ENCODE data around the gene PTH.

DNA sequence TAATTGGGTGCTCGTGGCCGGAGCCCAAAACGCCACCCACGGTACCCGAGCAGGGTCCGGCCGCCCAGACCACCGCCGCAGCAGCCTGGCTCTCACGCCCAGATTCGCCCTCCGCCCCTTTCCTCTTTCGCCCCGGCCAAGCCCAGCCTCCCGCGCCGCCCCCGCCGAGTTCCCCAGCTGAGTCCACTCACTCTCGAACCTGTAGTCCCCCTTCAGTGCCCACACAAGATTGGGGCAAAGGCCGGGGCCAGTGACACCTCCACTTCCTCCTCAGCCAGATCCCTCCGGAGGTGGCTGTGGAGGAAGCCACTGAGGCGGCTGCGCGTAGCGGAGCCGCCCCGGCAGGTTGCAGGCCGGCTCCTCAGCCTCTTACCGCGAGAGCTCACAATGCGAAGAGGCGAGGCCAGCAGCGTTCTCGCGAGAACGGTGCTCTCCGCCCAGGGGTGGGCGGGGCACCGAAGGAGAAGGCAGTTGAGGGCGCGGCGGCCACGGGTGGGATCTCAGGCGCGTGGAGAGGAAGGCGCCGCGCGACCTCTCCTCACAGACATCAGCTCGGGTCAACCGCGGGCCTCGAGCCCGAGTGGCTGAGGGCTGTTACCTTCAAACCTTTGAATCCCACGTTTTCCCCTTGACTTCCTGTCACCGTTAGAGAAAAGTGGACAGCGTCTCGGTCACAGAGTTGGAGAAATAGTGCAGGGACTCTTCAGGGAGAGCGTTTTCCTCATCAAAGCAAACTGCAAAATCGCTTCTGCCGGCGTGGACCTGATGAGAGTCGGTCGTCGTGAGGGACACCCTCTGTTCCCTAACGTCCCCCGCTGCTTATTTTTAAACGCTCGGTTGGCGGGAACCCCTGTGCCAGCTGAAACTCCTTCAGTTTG is 32.7 kb downstream of the PTH start, which contains the start of gene BTBD10:
- TF ChIP-seq GATA2 (IDR thresholded peaks at IDR 0.05; ENCODE audit: insufficient read depth, insufficient read length, low read depth, low read length) (no peak), EZH2 (IDR thresholded peaks at IDR 0.05; ENCODE audit: borderline replicate concordance, low read depth, low read length, severe bottlenecking) (no peak), POLR2A (IDR thresholded peaks at IDR 0.05; ENCODE audit: low read depth, low read length) (peak; percentile 86), POLR2AphosphoS5 (IDR thresholded peaks at IDR 0.05; ENCODE audit: insufficient read depth, low read depth, low read length) (peak; percentile 91), MYC (IDR thresholded peaks at IDR 0.05; ENCODE audit: low read depth, low read length) (no peak), JUN (IDR thresholded peaks at IDR 0.05; ENCODE audit: borderline replicate concordance, insufficient read depth, insufficient read length, low read depth) (no peak), FOS (IDR thresholded peaks at IDR 0.05; ENCODE audit: borderline replicate concordance, insufficient read depth, low read length) (no peak)
- TF ChIP-seq, protein P1, sequence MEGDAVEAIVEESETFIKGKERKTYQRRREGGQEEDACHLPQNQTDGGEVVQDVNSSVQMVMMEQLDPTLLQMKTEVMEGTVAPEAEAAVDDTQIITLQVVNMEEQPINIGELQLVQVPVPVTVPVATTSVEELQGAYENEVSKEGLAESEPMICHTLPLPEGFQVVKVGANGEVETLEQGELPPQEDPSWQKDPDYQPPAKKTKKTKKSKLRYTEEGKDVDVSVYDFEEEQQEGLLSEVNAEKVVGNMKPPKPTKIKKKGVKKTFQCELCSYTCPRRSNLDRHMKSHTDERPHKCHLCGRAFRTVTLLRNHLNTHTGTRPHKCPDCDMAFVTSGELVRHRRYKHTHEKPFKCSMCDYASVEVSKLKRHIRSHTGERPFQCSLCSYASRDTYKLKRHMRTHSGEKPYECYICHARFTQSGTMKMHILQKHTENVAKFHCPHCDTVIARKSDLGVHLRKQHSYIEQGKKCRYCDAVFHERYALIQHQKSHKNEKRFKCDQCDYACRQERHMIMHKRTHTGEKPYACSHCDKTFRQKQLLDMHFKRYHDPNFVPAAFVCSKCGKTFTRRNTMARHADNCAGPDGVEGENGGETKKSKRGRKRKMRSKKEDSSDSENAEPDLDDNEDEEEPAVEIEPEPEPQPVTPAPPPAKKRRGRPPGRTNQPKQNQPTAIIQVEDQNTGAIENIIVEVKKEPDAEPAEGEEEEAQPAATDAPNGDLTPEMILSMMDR (IDR thresholded peaks at IDR 0.05; ENCODE audit: extremely low read depth in 1 of 2, insufficient read depth in 1 of 2, low read depth in 1 of 2, low read length in 2 of 2), result no peak
